IMR-90 (cell line): ENCODE results near the gene CA9.

Experiments
- CHD1 ChIP-seq: IDR thresholded peaks from 2 replicates; pipeline ENCODE4 v1.6.1; 2012; ENCODE audit warnings: low read depth, low read length, improper control_type of control experiment
- ELK1 ChIP-seq: fragments of 150-350 bp; IDR thresholded peaks from 2 replicates; pipeline ENCODE4 v1.6.1; 2016; ENCODE audit warnings: low read depth, mild to moderate bottlenecking, low read length, moderate library complexity, borderline replicate concordance
- POLR2A ChIP-seq: IDR thresholded peaks from 2 replicates; pipeline ENCODE4 v1.6.1; 2012; ENCODE audit warnings: mild to moderate bottlenecking, low read depth, low read length
- RAD21 ChIP-seq: IDR thresholded peaks from 2 replicates; pipeline ENCODE4 v1.6.1; 2012; ENCODE audit warnings: low read length, improper control_type of control experiment
- RFX5 ChIP-seq: IDR thresholded peaks from 2 replicates; pipeline ENCODE4 v1.8.0; 2012; ENCODE audit warnings: low read depth, mild to moderate bottlenecking, low read length, moderate library complexity
- USF2 ChIP-seq: fragments of 150-350 bp; IDR thresholded peaks from 2 replicates; pipeline ENCODE4 v1.6.1; 2017; ENCODE audit warnings: mild to moderate bottlenecking, antibody characterized with exemption, low read length, low read depth
- TF ChIP-seq, protein P1 (sequence below): conservative IDR thresholded peaks from 2 replicates; pipeline ENCODE4 v1.5.1; 2012; ENCODE audit warnings: mild to moderate bottlenecking, low read depth, low read length, improper control_type of control experiment

- TF ChIP-seq, protein P1, sequence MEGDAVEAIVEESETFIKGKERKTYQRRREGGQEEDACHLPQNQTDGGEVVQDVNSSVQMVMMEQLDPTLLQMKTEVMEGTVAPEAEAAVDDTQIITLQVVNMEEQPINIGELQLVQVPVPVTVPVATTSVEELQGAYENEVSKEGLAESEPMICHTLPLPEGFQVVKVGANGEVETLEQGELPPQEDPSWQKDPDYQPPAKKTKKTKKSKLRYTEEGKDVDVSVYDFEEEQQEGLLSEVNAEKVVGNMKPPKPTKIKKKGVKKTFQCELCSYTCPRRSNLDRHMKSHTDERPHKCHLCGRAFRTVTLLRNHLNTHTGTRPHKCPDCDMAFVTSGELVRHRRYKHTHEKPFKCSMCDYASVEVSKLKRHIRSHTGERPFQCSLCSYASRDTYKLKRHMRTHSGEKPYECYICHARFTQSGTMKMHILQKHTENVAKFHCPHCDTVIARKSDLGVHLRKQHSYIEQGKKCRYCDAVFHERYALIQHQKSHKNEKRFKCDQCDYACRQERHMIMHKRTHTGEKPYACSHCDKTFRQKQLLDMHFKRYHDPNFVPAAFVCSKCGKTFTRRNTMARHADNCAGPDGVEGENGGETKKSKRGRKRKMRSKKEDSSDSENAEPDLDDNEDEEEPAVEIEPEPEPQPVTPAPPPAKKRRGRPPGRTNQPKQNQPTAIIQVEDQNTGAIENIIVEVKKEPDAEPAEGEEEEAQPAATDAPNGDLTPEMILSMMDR, result no peak
- TF ChIP-seq USF2 (no peak), POLR2A (no peak), RAD21 (no peak), CHD1 (no peak), ELK1 (no peak), RFX5 (no peak)
Measured at GRCh38 chr9:35675732-35676392, 2.1 kb downstream of the CA9 start.
